Glutamatergic neuron (in vitro differentiated cells): Measurements from ENCODE around the gene TSNAXIP1. TPM values are rescaled to one million over a fixed set of nuclear protein-coding genes. Genes with fewer than 3 reads are reported as not detected.

ENCODE experiments used
- DNase-seq: peaks from one replicate; pipeline ENCODE4 v3.0.0; 2022
- H3K27ac Mint-ChIP-seq: one replicate; pipeline ENCODE4 v1.8.0; 2020; ENCODE audit warnings: mild to moderate bottlenecking, mixed read lengths, inconsistent platforms; ENCODE audit not compliant: unreplicated experiment
- H3K27me3 Mint-ChIP-seq: one replicate; pipeline ENCODE4 v1.8.0; 2020; ENCODE audit warnings: mild to moderate bottlenecking, moderate library complexity, mixed read lengths, inconsistent platforms; ENCODE audit not compliant: unreplicated experiment
- H3K36me3 Mint-ChIP-seq: one replicate; pipeline ENCODE4 v1.8.0; 2020; ENCODE audit warnings: mild to moderate bottlenecking, mixed read lengths, inconsistent platforms; ENCODE audit not compliant: unreplicated experiment
- H3K4me1 Mint-ChIP-seq: one replicate; pipeline ENCODE4 v1.8.0; 2020; ENCODE audit warnings: mild to moderate bottlenecking, low read depth, mixed read lengths, inconsistent platforms; ENCODE audit not compliant: unreplicated experiment
- H3K4me3 Mint-ChIP-seq: one replicate; pipeline ENCODE4 v1.8.0; 2020; ENCODE audit warnings: mild to moderate bottlenecking, mixed read lengths, inconsistent platforms; ENCODE audit not compliant: unreplicated experiment
- H3K9me3 Mint-ChIP-seq: one replicate; pipeline ENCODE4 v1.8.0; 2020; ENCODE audit warnings: mild to moderate bottlenecking, moderate library complexity, mixed read lengths, inconsistent platforms; ENCODE audit not compliant: unreplicated experiment
- CTCF ChIP-seq: fragments of 200-600 bp; sonication (generic); IDR thresholded peaks from one replicate; pipeline ENCODE4 v1.5.0; 2021; ENCODE audit not compliant: partially characterized antibody, unreplicated experiment
- total RNA-seq: library from RNA; stranded (reverse); fragmentation: NEBNext Ultra II Directional; extraction: Animal tissue kit (Norgen Biotek cat#: 25700); gene quantifications from one replicate; pipeline ENCODE4 v1.2.1, GENCODE V29; 2021; ENCODE audit not compliant: unreplicated experiment

TSNAXIP1 gene
- total RNA-seq, 1 donor from 2014 or later, result 3.4 TPM

- Mint-ChIP-seq H3K4me1 (peaks cover 32% of the 10 kb centered on the region), H3K9me3 (peaks cover 15% of the 10 kb centered on the region)
These were observed 38.8 kb downstream of the TSNAXIP1 start for GRCh38 chr16:67845291-67846062.

GRCh38 chr16:67846063-67846319 lies 39.3 kb downstream of the TSNAXIP1 start:
- no peaks in the 10 kb centered on the region for H3K36me3 Mint-ChIP-seq
- H3K27me3 Mint-ChIP-seq, result peaks cover 3% of the 10 kb centered on the region
- peak overlapping the region; percentile 97 for H3K4me3 Mint-ChIP-seq
- DNase-seq, result no peak
- peaks cover 15% of the 10 kb centered on the region for H3K9me3 Mint-ChIP-seq
- no peak for TF ChIP-seq CTCF
- peaks cover 32% of the 10 kb centered on the region for H3K4me1 Mint-ChIP-seq
- H3K27ac Mint-ChIP-seq, result peak overlapping the region; percentile 96

More at GRCh38 chr16:67845291-67846062, 38.8 kb downstream of the TSNAXIP1 start:
- Mint-ChIP-seq H3K27me3 (peaks cover 3% of the 10 kb centered on the region), H3K27ac (peak overlapping the region; percentile 96), H3K4me3 (peak overlapping the region; percentile 97), H3K36me3 (no peaks in the 10 kb centered on the region)
- TF ChIP-seq CTCF, result no peak
- no peak for DNase-seq

- no peaks in the 10 kb centered on the region for H3K36me3 Mint-ChIP-seq
- no peak for TF ChIP-seq CTCF
- H3K4me3 Mint-ChIP-seq, result peak within 1 kb of the TSS; percentile 97
- peaks cover 15% of the 10 kb centered on the region for H3K9me3 Mint-ChIP-seq
- DNase-seq, result peak; percentile 98
- peak within 1 kb of the TSS; percentile 96 for H3K27ac Mint-ChIP-seq
- peaks cover 32% of the 10 kb centered on the region for H3K4me1 Mint-ChIP-seq
- peaks cover under 1% of the 10 kb centered on the region for H3K27me3 Mint-ChIP-seq
These were observed 39.8 kb downstream of the TSNAXIP1 start, which contains the start of gene NUTF2 for GRCh38 chr16:67846320-67847063. NUTF2 (plus strand) TSS chr16:67846933; CDS start chr16:67865131, 18,198 bp downstream.

GRCh38 chr16:67847064-67847861 lies 40.6 kb downstream of the TSNAXIP1 start, which contains the start of gene CENPT:
CENPT (minus strand) TSS chr16:67847693; CDS start chr16:67833859, 13,834 bp downstream.
- Mint-ChIP-seq H3K27me3 (no peaks in the 10 kb centered on the region), H3K36me3 (no peaks in the 10 kb centered on the region), H3K9me3 (peaks cover 15% of the 10 kb centered on the region), H3K27ac (peak within 1 kb of the TSS; percentile 96), H3K4me1 (peaks cover 32% of the 10 kb centered on the region), H3K4me3 (peak within 1 kb of the TSS; percentile 97)
- DNase-seq, result peak; percentile 38
- no peak for TF ChIP-seq CTCF
